Measurements from ENCODE around the gene OS9. TPM values are rescaled to one million over a fixed set of nuclear protein-coding genes. Genes with fewer than 3 reads are reported as not detected.

OS9 gene
- total and polyA plus RNA-seq, 9 of the 15 experiments (the other 6 are each of a cell fraction or from before 2014, with no cell fraction given): 4.6 to 105 (median 89.5) TPM

- TF ChIP-seq VEZF1 (CRISPR knock-in tag; IDR thresholded peaks at IDR 0.05): peak; percentile 85
- peak; percentile 41; the same call in 1 of the 2 replicates for TF ChIP-seq RB1 (IDR thresholded peaks at IDR 0.05; ENCODE audit: low read depth)
- TF ChIP-seq ELF4 (CRISPR knock-in tag; IDR thresholded peaks at IDR 0.05): no peak
- 0 out of 2 replicates have a peak, but pooled peaks have one; percentile 27 for TF ChIP-seq E2F1 (CRISPR knock-in tag; IDR thresholded peaks at IDR 0.05)
- peak; percentile 46; the same call in 1 of the 2 replicates for TF ChIP-seq EP400 (IDR thresholded peaks at IDR 0.05)
- TF ChIP-seq, protein P1, sequence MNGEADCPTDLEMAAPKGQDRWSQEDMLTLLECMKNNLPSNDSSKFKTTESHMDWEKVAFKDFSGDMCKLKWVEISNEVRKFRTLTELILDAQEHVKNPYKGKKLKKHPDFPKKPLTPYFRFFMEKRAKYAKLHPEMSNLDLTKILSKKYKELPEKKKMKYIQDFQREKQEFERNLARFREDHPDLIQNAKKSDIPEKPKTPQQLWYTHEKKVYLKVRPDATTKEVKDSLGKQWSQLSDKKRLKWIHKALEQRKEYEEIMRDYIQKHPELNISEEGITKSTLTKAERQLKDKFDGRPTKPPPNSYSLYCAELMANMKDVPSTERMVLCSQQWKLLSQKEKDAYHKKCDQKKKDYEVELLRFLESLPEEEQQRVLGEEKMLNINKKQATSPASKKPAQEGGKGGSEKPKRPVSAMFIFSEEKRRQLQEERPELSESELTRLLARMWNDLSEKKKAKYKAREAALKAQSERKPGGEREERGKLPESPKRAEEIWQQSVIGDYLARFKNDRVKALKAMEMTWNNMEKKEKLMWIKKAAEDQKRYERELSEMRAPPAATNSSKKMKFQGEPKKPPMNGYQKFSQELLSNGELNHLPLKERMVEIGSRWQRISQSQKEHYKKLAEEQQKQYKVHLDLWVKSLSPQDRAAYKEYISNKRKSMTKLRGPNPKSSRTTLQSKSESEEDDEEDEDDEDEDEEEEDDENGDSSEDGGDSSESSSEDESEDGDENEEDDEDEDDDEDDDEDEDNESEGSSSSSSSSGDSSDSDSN (IDR thresholded peaks at IDR 0.05; ENCODE audit: borderline replicate concordance in 1 of 2, low read depth in 2 of 2, low read length in 2 of 2): no peak
- peak; percentile 96 for TF ChIP-seq ZBTB33 (CRISPR knock-in tag; IDR thresholded peaks at IDR 0.05)
- TF ChIP-seq, protein P2, sequence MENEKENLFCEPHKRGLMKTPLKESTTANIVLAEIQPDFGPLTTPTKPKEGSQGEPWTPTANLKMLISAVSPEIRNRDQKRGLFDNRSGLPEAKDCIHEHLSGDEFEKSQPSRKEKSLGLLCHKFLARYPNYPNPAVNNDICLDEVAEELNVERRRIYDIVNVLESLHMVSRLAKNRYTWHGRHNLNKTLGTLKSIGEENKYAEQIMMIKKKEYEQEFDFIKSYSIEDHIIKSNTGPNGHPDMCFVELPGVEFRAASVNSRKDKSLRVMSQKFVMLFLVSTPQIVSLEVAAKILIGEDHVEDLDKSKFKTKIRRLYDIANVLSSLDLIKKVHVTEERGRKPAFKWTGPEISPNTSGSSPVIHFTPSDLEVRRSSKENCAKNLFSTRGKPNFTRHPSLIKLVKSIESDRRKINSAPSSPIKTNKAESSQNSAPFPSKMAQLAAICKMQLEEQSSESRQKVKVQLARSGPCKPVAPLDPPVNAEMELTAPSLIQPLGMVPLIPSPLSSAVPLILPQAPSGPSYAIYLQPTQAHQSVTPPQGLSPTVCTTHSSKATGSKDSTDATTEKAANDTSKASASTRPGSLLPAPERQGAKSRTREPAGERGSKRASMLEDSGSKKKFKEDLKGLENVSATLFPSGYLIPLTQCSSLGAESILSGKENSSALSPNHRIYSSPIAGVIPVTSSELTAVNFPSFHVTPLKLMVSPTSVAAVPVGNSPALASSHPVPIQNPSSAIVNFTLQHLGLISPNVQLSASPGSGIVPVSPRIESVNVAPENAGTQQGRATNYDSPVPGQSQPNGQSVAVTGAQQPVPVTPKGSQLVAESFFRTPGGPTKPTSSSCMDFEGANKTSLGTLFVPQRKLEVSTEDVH (IDR thresholded peaks at IDR 0.05; ENCODE audit: low read depth, partially characterized antibody): peak; percentile 43
- peak; percentile 74 for TF ChIP-seq POLR2G (IDR thresholded peaks at IDR 0.05; ENCODE audit: low read depth, low read length)
- 0 out of 2 replicates have a peak, but pooled peaks have one; percentile 52 for TF ChIP-seq ZFX (CRISPR knock-in tag; IDR thresholded peaks at IDR 0.05)
- TF ChIP-seq ATF1 (CRISPR knock-in tag; IDR thresholded peaks at IDR 0.05): peak; percentile 89
- TF ChIP-seq ATF1 (tag; IDR thresholded peaks at IDR 0.05): peak; percentile 99
- TF ChIP-seq, protein P3, sequence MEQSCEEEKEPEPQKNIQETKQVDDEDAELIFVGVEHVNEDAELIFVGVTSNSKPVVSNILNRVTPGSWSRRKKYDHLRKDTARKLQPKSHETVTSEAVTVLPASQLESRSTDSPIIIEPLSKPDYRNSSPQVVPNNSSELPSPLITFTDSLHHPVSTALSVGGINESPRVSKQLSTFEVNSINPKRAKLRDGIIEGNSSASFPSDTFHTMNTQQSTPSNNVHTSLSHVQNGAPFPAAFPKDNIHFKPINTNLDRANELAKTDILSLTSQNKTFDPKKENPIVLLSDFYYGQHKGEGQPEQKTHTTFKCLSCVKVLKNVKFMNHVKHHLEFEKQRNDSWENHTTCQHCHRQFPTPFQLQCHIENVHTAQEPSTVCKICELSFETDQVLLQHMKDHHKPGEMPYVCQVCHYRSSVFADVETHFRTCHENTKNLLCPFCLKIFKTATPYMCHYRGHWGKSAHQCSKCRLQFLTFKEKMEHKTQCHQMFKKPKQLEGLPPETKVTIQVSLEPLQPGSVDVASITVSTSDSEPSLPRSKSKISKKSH (CRISPR knock-in tag; IDR thresholded peaks at IDR 0.05): no peak
- peak; percentile 87 for TF ChIP-seq CEBPG (CRISPR knock-in tag; IDR thresholded peaks at IDR 0.05)
- TF ChIP-seq CEBPG (tag; conservative IDR thresholded peaks at IDR 0.05 in 1 of 2, IDR thresholded peaks at IDR 0.05 in 1 of 2): peak; percentile 98
These were observed 50.4 kb downstream of the OS9 start (continued) for GRCh38 chr12:57744194-57744776.
